GM23338 (cell line): ENCODE data around the gene MYO9B. TPM values are rescaled to one million over a fixed set of nuclear protein-coding genes. Genes with fewer than 3 reads are reported as not detected.
"Not testable (repeated sequence)": the region's sequence is repeated elsewhere in the genome, so short reads cannot be mapped to it uniquely, and the experiment has no call there.

Experiments
- ATAC-seq: fragments of 200-7000 bp; cut with Tn5 transposase; 3 replicates; pipeline ENCODE4 v1.9.1; 2020
- DNase-seq: peaks from one replicate; pipeline ENCODE4 v3.0.0-alpha.2; 2015; ENCODE audit warnings: low spot score
- H2AFZ ChIP-seq: fragments of 200-600 bp; sonication (generic); 2 replicates; pipeline ENCODE4 v1.8.0; 2016; ENCODE audit warnings: antibody characterized with exemption, mild to moderate bottlenecking, moderate library complexity
- H3F3A ChIP-seq: fragments of 200-600 bp; sonication (generic); replicated peaks from 2 replicates; pipeline ENCODE4 v1.8.0; 2017; ENCODE audit warnings: antibody characterized with exemption, mixed run types, low read depth
- H3K27ac ChIP-seq: fragments of 200-600 bp; sonication (generic); 2 replicates; pipeline ENCODE4 v1.6.1; 2016; ENCODE audit warnings: low read depth
- H3K27me3 ChIP-seq: fragments of 200-600 bp; sonication (generic); 2 replicates; pipeline ENCODE4 v1.8.0; 2016; ENCODE audit warnings: mild to moderate bottlenecking, mixed run types, moderate library complexity; ENCODE audit not compliant: insufficient read depth
- H3K36me3 ChIP-seq: fragments of 200-600 bp; sonication (generic); 2 replicates; pipeline ENCODE4 v1.8.0; 2016; ENCODE audit warnings: mild to moderate bottlenecking; ENCODE audit not compliant: insufficient read depth
- H3K4me1 ChIP-seq: fragments of 200-600 bp; sonication (generic); 2 replicates; pipeline ENCODE4 v1.8.0; 2016; ENCODE audit warnings: mild to moderate bottlenecking, moderate library complexity; ENCODE audit not compliant: insufficient read depth
- H3K4me2 ChIP-seq: fragments of 200-600 bp; sonication (generic); 2 replicates; pipeline ENCODE4 v1.7.1; 2017; ENCODE audit warnings: mixed run types
- H3K4me3 ChIP-seq: fragments of 200-600 bp; sonication (generic); 2 replicates; pipeline ENCODE4 v1.6.1; 2016; ENCODE audit warnings: mixed run types
- H3K79me2 ChIP-seq: fragments of 200-600 bp; sonication (generic); replicated peaks from 2 replicates; pipeline ENCODE4 v1.8.0; 2017; ENCODE audit warnings: mild to moderate bottlenecking; ENCODE audit not compliant: insufficient read depth
- H3K9me2 ChIP-seq: fragments of 200-600 bp; sonication (generic); 2 replicates; pipeline ENCODE4 v1.8.0; 2017; ENCODE audit not compliant: insufficient read depth
- H4K20me1 ChIP-seq: fragments of 200-600 bp; sonication (generic); replicated peaks from 2 replicates; pipeline ENCODE4 v1.8.0; 2017; ENCODE audit warnings: mild to moderate bottlenecking; ENCODE audit not compliant: insufficient read depth
- H3K27ac Mint-ChIP-seq: 2 replicates; pipeline ENCODE4 v1.8.0; 2020; ENCODE audit warnings: inconsistent platforms, mild to moderate bottlenecking, moderate library complexity, mixed read lengths
- H3K27me3 Mint-ChIP-seq: 3 replicates; pipeline ENCODE4 v1.8.0; 2022; ENCODE audit warnings: low read depth, mild to moderate bottlenecking, moderate library complexity, mixed read lengths, inconsistent platforms; ENCODE audit not compliant: insufficient read depth, poor library complexity
- H3K36me3 Mint-ChIP-seq: 3 replicates; pipeline ENCODE4 v1.8.0; 2021; ENCODE audit warnings: low read depth, mild to moderate bottlenecking, inconsistent platforms, moderate library complexity, mixed read lengths
- H3K4me1 Mint-ChIP-seq: 3 replicates; pipeline ENCODE4 v1.8.0; 2020; ENCODE audit warnings: mild to moderate bottlenecking, inconsistent platforms, mixed read lengths
- H3K4me3 Mint-ChIP-seq: 3 replicates; pipeline ENCODE4 v1.8.0; 2021; ENCODE audit warnings: moderate library complexity, mild to moderate bottlenecking, inconsistent platforms, mixed read lengths
- H3K9me3 Mint-ChIP-seq: 3 replicates; pipeline ENCODE4 v1.8.0; 2020; ENCODE audit warnings: moderate library complexity, mild to moderate bottlenecking, inconsistent platforms, mixed read lengths
- CTCF ChIP-seq, 2 experiments: fragments of 200-600 bp in 1 of 2; sonication (generic) in 1 of 2; conservative IDR thresholded peaks; 2 replicates each; pipeline versions ENCODE4 v1.5.1 to v1.6.1; 2016 to 2017; ENCODE audit warnings: antibody characterized with exemption in 2 of 2, low read depth in 2 of 2, mild to moderate bottlenecking in 2 of 2, moderate library complexity in 1 of 2
- ETS1 ChIP-seq: IDR thresholded peaks from 2 replicates; pipeline ENCODE4 v1.6.1; 2016; ENCODE audit warnings: antibody characterized with exemption
- NANOG ChIP-seq: IDR thresholded peaks from 2 replicates; pipeline ENCODE4 v1.6.1; 2016; ENCODE audit warnings: antibody characterized with exemption, borderline replicate concordance
- ZNF331 ChIP-seq: fragments of 250-450 bp; sonication (Bioruptor Pico); IDR thresholded peaks from 2 replicates; pipeline ENCODE4 v1.5.0; 2020; ENCODE audit warnings: low read depth, mild to moderate bottlenecking, moderate library complexity
- ZNF462 ChIP-seq: fragments of 250-450 bp; sonication (Bioruptor Pico); IDR thresholded peaks from 2 replicates; pipeline ENCODE4 v1.5.0; 2020; ENCODE audit warnings: mild to moderate bottlenecking, moderate library complexity
- polyA plus RNA-seq: library from polyadenylated mRNA; unstranded; fragments of >200 nt; fragmentation: Nextera tagmentation; extraction: Ambion mirVana; gene quantifications from 2 replicates; pipeline ENCODE4 v1.2.1, GENCODE V29; 2016
- total RNA-seq: library from RNA; depleted of rRNA; stranded (reverse); fragments of >200 nt; shearing (Covaris generic); gene quantifications from 2 replicates; pipeline ENCODE4 v1.2.3, GENCODE V29; 2014

Gene MYO9B
- total and polyA plus RNA-seq, 2 experiments from 2014 or later: 28.7 to 61.3 TPM

GRCh38 chr19:17105556-17105955 lies 30.0 kb downstream of the MYO9B start:
- no peaks in the 10 kb centered on the region; the same call in 1 of the 2 replicates for H4K20me1 ChIP-seq
- DNase-seq (no peak), ATAC-seq (no peak)
- no peaks in the 10 kb centered on the region for H3K4me1 ChIP-seq
- H3K4me2 ChIP-seq: no peak overlapping the region
- no peaks in the 10 kb centered on the region for H3K27me3 ChIP-seq
- Mint-ChIP-seq H3K9me3 (peaks cover 15% of the 10 kb centered on the region), H3K27ac (no peak overlapping the region), H3K4me1 (peaks cover 8% of the 10 kb centered on the region; the same call in 2 of the 3 replicates), H3K36me3 (peaks cover 48% of the 10 kb centered on the region), H3K4me3 (no peak overlapping the region), H3K27me3 (peaks cover 9% of the 10 kb centered on the region)
- peaks cover 27% of the 10 kb centered on the region for H3K79me2 ChIP-seq
- no peaks in the 10 kb centered on the region for H3F3A ChIP-seq
- no peak for TF ChIP-seq ZNF462 (CRISPR knock-in tag)
- no peak for TF ChIP-seq ZNF331 (CRISPR knock-in tag)
- TF ChIP-seq CTCF (conservative IDR thresholded peaks at IDR 0.05; ENCODE audit: low read depth in 2 of 2): no peak
- TF ChIP-seq NANOG: no peak
- TF ChIP-seq ETS1: no peak
- no peak overlapping the region for H3K4me3 ChIP-seq
- H3K27ac ChIP-seq: no peak overlapping the region
- no peaks in the 10 kb centered on the region for H3K9me2 ChIP-seq
- H3K36me3 ChIP-seq: no peaks in the 10 kb centered on the region; the same call in 1 of the 2 replicates
- no peak overlapping the region for H2AFZ ChIP-seq

- not testable (repeated sequence) for H3K27ac ChIP-seq, H3K36me3 ChIP-seq, H4K20me1 ChIP-seq, H3K4me1 Mint-ChIP-seq, H3K4me3 Mint-ChIP-seq, H3K4me1 ChIP-seq, H3K9me2 ChIP-seq, DNase-seq, H3K4me3 ChIP-seq, H2AFZ ChIP-seq, ATAC-seq, H3K27me3 ChIP-seq, H3F3A ChIP-seq, H3K27me3 Mint-ChIP-seq, H3K4me2 ChIP-seq, H3K27ac Mint-ChIP-seq
- Mint-ChIP-seq H3K9me3 (peaks cover 14% of the 10 kb centered on the region), H3K36me3 (peaks cover 43% of the 10 kb centered on the region)
- H3K79me2 ChIP-seq: peaks cover 27% of the 10 kb centered on the region
Observed at GRCh38 chr19:17106964-17107363, 31.4 kb downstream of the MYO9B start.
